Epidermal melanocyte (primary cell): ENCODE data around the gene SLC26A4.

Experiments
- DNase-seq: peaks from one replicate; pipeline ENCODE4 v3.0.0; 2011; ENCODE audit warnings: low spot score; ENCODE audit not compliant: insufficient read length

The SLC26A4 gene

DNA sequence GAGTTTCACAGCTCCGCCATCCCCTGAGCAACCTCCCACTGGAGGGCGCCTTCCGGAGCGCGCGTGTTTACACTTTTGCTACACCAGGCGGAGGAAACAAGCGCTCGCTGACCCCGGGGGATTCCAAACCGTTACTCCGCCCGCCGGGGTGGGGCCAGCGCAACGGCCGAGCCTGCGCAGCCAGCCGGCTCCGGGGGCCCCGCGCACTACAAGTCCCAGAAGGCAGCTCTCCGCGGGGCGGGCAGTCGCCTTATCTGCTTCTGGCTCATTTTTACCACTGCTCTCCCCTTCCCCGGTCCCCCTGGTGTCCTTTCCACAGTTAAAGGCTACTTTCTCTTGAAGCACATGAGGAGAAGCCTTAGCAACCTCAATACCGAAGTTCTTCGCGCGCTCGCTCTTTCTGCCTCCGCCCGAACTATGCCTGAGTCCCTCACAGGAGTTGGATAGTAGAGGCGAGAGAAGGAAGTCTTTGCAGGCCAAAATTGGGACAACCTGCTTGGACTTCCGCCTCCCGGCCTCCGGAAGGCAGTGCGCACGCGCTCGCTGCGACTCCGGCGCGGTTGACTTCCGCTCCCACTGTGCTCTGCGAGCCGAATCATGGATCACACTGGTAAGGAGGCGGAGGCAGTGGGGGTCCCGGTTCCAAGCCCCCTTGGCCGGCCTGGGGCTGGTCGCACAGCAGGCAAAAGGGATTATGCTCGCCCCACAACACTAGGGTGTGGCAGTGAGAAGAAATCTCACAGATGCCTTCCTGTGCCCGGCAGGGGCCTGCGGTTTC is 83.1 kb downstream of the SLC26A4 start, which contains the start of gene CBLL1:
Gene CBLL1 (plus strand): TSS at position 576 of the 778 bp plus-strand sequence. CDS start 22 bp downstream, at position 598.
- peak; percentile 72 for DNase-seq

DNA sequence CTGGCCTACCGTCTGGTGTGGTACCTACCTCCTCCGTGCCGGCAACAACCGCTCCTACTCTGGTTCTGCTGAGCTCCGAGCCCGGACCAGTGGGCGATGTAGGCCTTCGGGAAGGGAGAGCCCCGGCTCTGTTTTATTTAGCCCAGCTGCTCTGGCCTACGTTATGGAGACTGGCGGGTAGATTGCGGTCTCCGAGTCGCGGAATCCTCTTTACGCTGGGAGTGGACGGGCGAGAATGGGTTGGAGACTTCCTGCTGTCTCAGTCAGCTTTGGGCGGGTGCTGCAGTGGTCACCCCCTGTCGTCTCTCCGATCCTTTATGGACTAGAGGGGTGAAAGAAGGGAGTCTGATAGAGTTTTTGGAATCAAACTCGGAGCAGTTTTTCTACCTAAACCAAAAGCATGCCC is 83.7 kb downstream of the SLC26A4 start:
- DNase-seq = no peak

DNA sequence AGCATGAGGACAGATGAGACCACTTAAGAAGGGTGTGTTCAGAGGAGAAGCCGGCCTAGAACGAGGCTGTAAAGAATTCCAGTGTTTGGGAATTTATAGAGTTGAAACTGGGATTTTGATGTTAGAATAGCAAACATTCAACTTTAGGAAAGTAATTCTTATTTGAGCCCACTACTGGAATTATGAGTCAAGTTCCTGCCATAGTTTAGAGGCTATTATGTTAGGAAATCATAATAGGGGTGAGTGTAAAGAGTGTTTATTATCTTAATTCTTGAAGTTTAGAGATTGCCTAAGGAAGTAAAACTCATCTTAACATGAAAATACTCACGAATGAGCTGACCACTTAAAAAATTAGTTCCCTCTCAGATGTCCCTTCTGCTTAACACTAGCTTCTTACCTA is 85.4 kb downstream of the SLC26A4 start:
- DNase-seq = no peak

DNA sequence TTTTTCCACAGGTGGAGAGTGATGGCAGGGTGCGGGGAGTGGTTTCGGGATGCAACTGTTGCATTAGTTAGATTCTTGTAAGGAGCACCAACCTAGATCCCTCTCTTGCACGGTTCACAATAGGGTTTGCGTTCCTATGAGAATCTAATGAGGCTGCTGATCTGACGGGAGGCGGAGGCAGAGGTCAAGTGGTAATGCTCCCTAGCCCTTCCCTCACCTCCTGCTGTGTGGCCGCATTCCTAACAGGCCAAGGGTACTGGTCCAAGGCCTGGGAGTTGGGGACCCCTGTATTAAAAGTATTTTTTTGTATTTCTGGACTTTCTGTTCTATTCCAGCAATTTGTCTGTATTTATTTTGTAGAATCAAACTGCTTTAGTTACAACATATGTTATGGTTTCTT is 90.5 kb downstream of the SLC26A4 start:
- DNase-seq = no peak

DNA sequence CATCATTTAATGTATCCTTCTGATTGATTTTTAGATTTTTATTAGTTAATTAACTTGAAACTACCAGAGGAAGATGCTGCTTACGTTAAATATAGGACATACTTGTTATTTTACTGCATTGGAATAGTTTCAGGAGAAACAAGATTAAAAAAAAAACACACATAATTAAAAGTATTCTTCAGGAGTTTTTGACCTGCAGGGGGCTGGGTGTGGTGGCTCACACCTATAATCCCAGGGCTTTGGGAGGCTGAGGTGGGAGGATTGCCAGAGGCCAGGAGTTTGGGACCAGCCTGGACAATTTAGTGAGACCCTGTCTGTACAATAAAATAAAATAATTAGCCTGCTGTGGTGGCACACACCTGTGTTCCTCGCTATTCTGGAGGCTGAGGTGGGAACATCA is 94.0 kb downstream of the SLC26A4 start:
- no peak for DNase-seq

DNA sequence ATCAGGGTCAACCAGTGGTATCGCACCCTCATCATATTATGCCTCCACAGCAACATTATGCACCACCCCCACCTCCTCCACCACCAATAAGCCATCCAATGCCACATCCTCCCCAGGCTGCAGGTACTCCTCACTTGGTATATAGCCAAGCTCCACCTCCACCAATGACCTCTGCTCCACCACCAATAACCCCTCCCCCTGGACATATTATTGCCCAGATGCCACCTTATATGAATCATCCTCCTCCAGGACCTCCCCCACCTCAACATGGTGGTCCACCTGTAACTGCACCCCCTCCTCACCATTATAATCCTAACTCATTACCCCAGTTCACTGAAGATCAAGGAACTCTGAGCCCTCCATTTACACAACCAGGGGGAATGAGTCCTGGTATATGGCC is 98.0 kb downstream of the SLC26A4 start:
- DNase-seq = no peak

DNA sequence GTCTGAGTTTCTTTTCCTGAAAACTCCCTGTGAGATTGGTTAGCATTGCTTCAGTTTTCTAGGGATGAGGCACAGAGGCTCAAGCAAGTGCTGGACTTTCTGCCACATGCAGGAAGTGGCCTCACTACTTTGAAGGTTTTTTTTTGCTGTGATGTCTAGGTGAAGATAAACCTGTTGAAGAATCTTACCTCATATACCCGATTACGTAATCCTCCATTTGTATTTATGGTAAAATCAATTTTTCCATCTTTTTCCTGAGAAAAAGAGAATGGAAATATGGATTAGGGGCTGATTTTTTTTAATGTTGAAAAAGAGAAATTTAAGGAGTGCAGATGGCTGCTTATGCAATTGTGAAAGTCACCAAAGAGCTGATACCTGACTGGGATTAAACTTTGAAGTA is 106.8 kb downstream of the SLC26A4 start:
- no peak for DNase-seq
